MM.1S (cell line): ENCODE measurements around the gene HOXD8.

Experiments used
- EZH2 ChIP-seq: fragments of 300-600 bp; sonication (generic); optimal IDR thresholded peaks from 2 replicates; pipeline ENCODE3; 2017; ENCODE audit warnings: low read depth, mild to moderate bottlenecking, antibody characterized with exemption, low read length, mixed read lengths
- TF ChIP-seq, protein P1 (sequence below): fragments of 300-600 bp; sonication (generic); IDR thresholded peaks from 2 replicates; pipeline ENCODE4 v1.5.1; 2016; ENCODE audit warnings: antibody characterized with exemption, low read length, mixed read lengths

DNA sequence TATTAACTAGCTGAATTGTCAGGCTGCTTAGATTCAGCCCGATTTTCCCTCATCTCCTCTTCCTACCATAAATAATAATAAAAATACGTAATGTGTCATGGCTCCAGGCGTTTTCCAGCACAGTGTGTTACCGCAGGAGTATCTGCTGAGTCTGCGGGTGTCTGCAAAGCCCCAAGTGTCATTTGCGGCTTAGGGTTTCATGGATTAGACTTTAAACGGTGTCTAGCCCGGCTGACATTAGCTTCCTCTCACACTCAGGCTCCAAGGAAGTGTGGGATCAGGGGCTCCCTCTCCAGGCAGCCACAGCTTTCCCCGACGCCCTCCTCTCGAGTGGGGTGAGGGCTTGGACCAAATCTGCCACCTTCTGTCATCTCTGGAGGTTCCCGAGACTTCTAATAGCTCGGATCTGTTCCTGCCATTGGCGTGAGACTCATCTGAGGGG is 44.9 kb downstream of the HOXD8 start:
- TF ChIP-seq, protein P1, sequence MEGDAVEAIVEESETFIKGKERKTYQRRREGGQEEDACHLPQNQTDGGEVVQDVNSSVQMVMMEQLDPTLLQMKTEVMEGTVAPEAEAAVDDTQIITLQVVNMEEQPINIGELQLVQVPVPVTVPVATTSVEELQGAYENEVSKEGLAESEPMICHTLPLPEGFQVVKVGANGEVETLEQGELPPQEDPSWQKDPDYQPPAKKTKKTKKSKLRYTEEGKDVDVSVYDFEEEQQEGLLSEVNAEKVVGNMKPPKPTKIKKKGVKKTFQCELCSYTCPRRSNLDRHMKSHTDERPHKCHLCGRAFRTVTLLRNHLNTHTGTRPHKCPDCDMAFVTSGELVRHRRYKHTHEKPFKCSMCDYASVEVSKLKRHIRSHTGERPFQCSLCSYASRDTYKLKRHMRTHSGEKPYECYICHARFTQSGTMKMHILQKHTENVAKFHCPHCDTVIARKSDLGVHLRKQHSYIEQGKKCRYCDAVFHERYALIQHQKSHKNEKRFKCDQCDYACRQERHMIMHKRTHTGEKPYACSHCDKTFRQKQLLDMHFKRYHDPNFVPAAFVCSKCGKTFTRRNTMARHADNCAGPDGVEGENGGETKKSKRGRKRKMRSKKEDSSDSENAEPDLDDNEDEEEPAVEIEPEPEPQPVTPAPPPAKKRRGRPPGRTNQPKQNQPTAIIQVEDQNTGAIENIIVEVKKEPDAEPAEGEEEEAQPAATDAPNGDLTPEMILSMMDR: no peak
- no peak for TF ChIP-seq EZH2
